ENCODE measurements around the gene EHBP1.

EHBP1 gene

GRCh38 chr2:62857139-62857931, 151.8 kb downstream of the EHBP1 start:
- H3K4me3 Mint-ChIP-seq: no peak overlapping the region
- ATAC-seq (replicated peaks): no peak
- H3K27me3 Mint-ChIP-seq: no peaks in the 10 kb centered on the region
- H3K36me3 Mint-ChIP-seq: peaks cover 15 to 19% of the 10 kb centered on the region in 2 donors
- no peaks in the 10 kb centered on the region for H3K4me1 Mint-ChIP-seq
- no peak for DNase-seq
- no peak overlapping the region for H3K27ac Mint-ChIP-seq
- peaks cover 5 to 7% of the 10 kb centered on the region in 2 donors for H3K9me3 Mint-ChIP-seq

GRCh38 chr2:62858231-62858832, 152.8 kb downstream of the EHBP1 start:
- H3K4me3 Mint-ChIP-seq: no peak overlapping the region
- ATAC-seq (replicated peaks): no peak
- no peak for DNase-seq
- H3K9me3 Mint-ChIP-seq: peaks cover 4 to 5% of the 10 kb centered on the region in 2 donors
- no peaks in the 10 kb centered on the region for H3K27me3 Mint-ChIP-seq
- H3K27ac Mint-ChIP-seq: no peak overlapping the region
- no peaks in the 10 kb centered on the region for H3K4me1 Mint-ChIP-seq
- H3K36me3 Mint-ChIP-seq: peaks cover 13 to 17% of the 10 kb centered on the region in 2 donors

GRCh38 chr2:62868947-62869346, 163.4 kb downstream of the EHBP1 start:
- no peaks in the 10 kb centered on the region for H3K4me1 Mint-ChIP-seq
- no peak for DNase-seq
- no peaks in the 10 kb centered on the region for H3K27me3 Mint-ChIP-seq
- no peak overlapping the region for H3K4me3 Mint-ChIP-seq
- peaks cover 39 to 59% of the 10 kb centered on the region in 2 donors for H3K36me3 Mint-ChIP-seq
- H3K9me3 Mint-ChIP-seq: peaks cover 8 to 10% of the 10 kb centered on the region in 2 donors
- no peak overlapping the region for H3K27ac Mint-ChIP-seq
- no peak for ATAC-seq (replicated peaks)

- DNase-seq (no peak), ATAC-seq (replicated peaks) (no peak)
- Mint-ChIP-seq H3K27ac (no peak overlapping the region), H3K4me3 (no peak overlapping the region), H3K36me3 (peaks cover 51 to 66% of the 10 kb centered on the region in 2 donors), H3K9me3 (peaks cover 8 to 18% of the 10 kb centered on the region in 2 donors), H3K4me1 (no peaks in the 10 kb centered on the region), H3K27me3 (no peaks in the 10 kb centered on the region)
Measured at GRCh38 chr2:62870966-62871365, 165.5 kb downstream of the EHBP1 start.

GRCh38 chr2:62871506-62871905, 166.0 kb downstream of the EHBP1 start:
- peaks cover 11 to 22% of the 10 kb centered on the region in 2 donors for H3K9me3 Mint-ChIP-seq
- no peaks in the 10 kb centered on the region for H3K4me1 Mint-ChIP-seq
- H3K36me3 Mint-ChIP-seq: peaks cover 53 to 66% of the 10 kb centered on the region in 2 donors
- DNase-seq (no peak), ATAC-seq (replicated peaks) (no peak)
- H3K4me3 Mint-ChIP-seq: no peak overlapping the region
- no peak overlapping the region for H3K27ac Mint-ChIP-seq
- no peaks in the 10 kb centered on the region for H3K27me3 Mint-ChIP-seq

GRCh38 chr2:62873603-62874002, 168.1 kb downstream of the EHBP1 start:
- Mint-ChIP-seq H3K27me3 (no peaks in the 10 kb centered on the region), H3K9me3 (peaks cover 17 to 31% of the 10 kb centered on the region in 2 donors), H3K4me3 (no peak overlapping the region), H3K27ac (no peak overlapping the region), H3K36me3 (peaks cover 68 to 75% of the 10 kb centered on the region in 2 donors), H3K4me1 (no peaks in the 10 kb centered on the region)
- DNase-seq (no peak), ATAC-seq (replicated peaks) (no peak)

GRCh38 chr2:62874881-62875383, 169.4 kb downstream of the EHBP1 start:
- no peak for ATAC-seq (replicated peaks)
- no peak overlapping the region for H3K27ac Mint-ChIP-seq
- no peaks in the 10 kb centered on the region for H3K4me1 Mint-ChIP-seq
- no peak for DNase-seq
- no peak overlapping the region for H3K4me3 Mint-ChIP-seq
- H3K9me3 Mint-ChIP-seq: peaks cover 17 to 33% of the 10 kb centered on the region in 2 donors
- peaks cover 72 to 82% of the 10 kb centered on the region in 2 donors for H3K36me3 Mint-ChIP-seq
- no peaks in the 10 kb centered on the region for H3K27me3 Mint-ChIP-seq

GRCh38 chr2:62881162-62881795, 175.8 kb downstream of the EHBP1 start:
- H3K4me3 Mint-ChIP-seq: no peak overlapping the region
- H3K36me3 Mint-ChIP-seq: peaks cover 37 to 42% of the 10 kb centered on the region in 2 donors
- ATAC-seq (replicated peaks) (no peak), DNase-seq (no peak)
- H3K27ac Mint-ChIP-seq: no peak overlapping the region
- H3K4me1 Mint-ChIP-seq: no peaks in the 10 kb centered on the region
- no peaks in the 10 kb centered on the region for H3K27me3 Mint-ChIP-seq
- peaks cover 13 to 19% of the 10 kb centered on the region in 2 donors for H3K9me3 Mint-ChIP-seq

GRCh38 chr2:62883629-62884028, 178.1 kb downstream of the EHBP1 start:
- Mint-ChIP-seq H3K27ac (no peak overlapping the region), H3K4me3 (no peak overlapping the region), H3K27me3 (no peaks in the 10 kb centered on the region), H3K36me3 (peaks cover 15 to 20% of the 10 kb centered on the region in 2 donors), H3K4me1 (no peaks in the 10 kb centered on the region), H3K9me3 (peaks cover 5 to 7% of the 10 kb centered on the region in 2 donors)
- DNase-seq: no peak
- ATAC-seq (replicated peaks): no peak

- ATAC-seq (replicated peaks): no peak
- Mint-ChIP-seq H3K4me1 (no peaks in the 10 kb centered on the region), H3K9me3 (peaks cover 5 to 7% of the 10 kb centered on the region in 2 donors), H3K27ac (no peak overlapping the region), H3K27me3 (no peaks in the 10 kb centered on the region), H3K4me3 (no peak overlapping the region), H3K36me3 (peaks cover 11 to 21% of the 10 kb centered on the region in 2 donors)
- no peak for DNase-seq
Measured at GRCh38 chr2:62884086-62884485, 178.6 kb downstream of the EHBP1 start.

GRCh38 chr2:62884514-62884913, 179.0 kb downstream of the EHBP1 start:
- no peaks in the 10 kb centered on the region for H3K27me3 Mint-ChIP-seq
- H3K4me3 Mint-ChIP-seq: no peak overlapping the region
- peaks cover 10 to 21% of the 10 kb centered on the region in 2 donors for H3K36me3 Mint-ChIP-seq
- ATAC-seq (replicated peaks) (no peak), DNase-seq (no peak)
- no peak overlapping the region for H3K27ac Mint-ChIP-seq
- H3K4me1 Mint-ChIP-seq: no peaks in the 10 kb centered on the region
- peaks cover 5 to 6% of the 10 kb centered on the region in 2 donors for H3K9me3 Mint-ChIP-seq

GRCh38 chr2:62894966-62895631, 189.6 kb downstream of the EHBP1 start:
- H3K4me3 Mint-ChIP-seq: no peak overlapping the region
- H3K36me3 Mint-ChIP-seq: peaks cover 0 to 15% of the 10 kb centered on the region in 2 donors
- no peaks in the 10 kb centered on the region for H3K27me3 Mint-ChIP-seq
- no peak overlapping the region for H3K27ac Mint-ChIP-seq
- H3K9me3 Mint-ChIP-seq: no peaks in the 10 kb centered on the region
- no peak for DNase-seq
- ATAC-seq (replicated peaks): no peak
- no peaks in the 10 kb centered on the region for H3K4me1 Mint-ChIP-seq

- ATAC-seq (replicated peaks) (no peak), DNase-seq (no peak)
- H3K4me1 Mint-ChIP-seq: no peaks in the 10 kb centered on the region
- H3K9me3 Mint-ChIP-seq: no peaks in the 10 kb centered on the region
- no peaks in the 10 kb centered on the region for H3K27me3 Mint-ChIP-seq
- peaks cover 1 to 11% of the 10 kb centered on the region in 2 donors for H3K36me3 Mint-ChIP-seq
- H3K4me3 Mint-ChIP-seq: no peak overlapping the region
- H3K27ac Mint-ChIP-seq: no peak overlapping the region
Measured at GRCh38 chr2:62895632-62896009, 190.1 kb downstream of the EHBP1 start.

GRCh38 chr2:62897187-62897827, 191.8 kb downstream of the EHBP1 start:
- no peaks in the 10 kb centered on the region for H3K27me3 Mint-ChIP-seq
- no peak overlapping the region for H3K4me3 Mint-ChIP-seq
- no peak overlapping the region for H3K27ac Mint-ChIP-seq
- H3K36me3 Mint-ChIP-seq: peaks cover 1 to 12% of the 10 kb centered on the region in 2 donors
- ATAC-seq (replicated peaks) (no peak), DNase-seq (no peak)
- no peaks in the 10 kb centered on the region for H3K9me3 Mint-ChIP-seq
- no peaks in the 10 kb centered on the region for H3K4me1 Mint-ChIP-seq

Measured in stimulated activated naive B cell treated with anti-CD40 and anti-IgM and Interleukin-4, amounts not matched to agents 10 μg/mL and 1 μg/mL and 100 μg/mL, for 72 hours (primary cell).